Stomach (tissue), 4 donors: ENCODE data around the gene CEP350.

Experiments
- EP300 ChIP-seq: sonication (generic); formaldehyde crosslinking; IDR thresholded peaks from one replicate; pipeline ENCODE4 v1.6.1; 2017; ENCODE audit warnings: antibody characterized with exemption
- POLR2A ChIP-seq, 4 donors: fragments of 450-650 bp; IDR thresholded peaks; one replicate each; pipeline ENCODE4 v1.6.1; 2016; ENCODE audit warnings: antibody characterized with exemption in 4 of 4, control low read depth in 2 of 4, mild to moderate bottlenecking in 1 of 4, moderate library complexity in 1 of 4
- POLR2AphosphoS5 ChIP-seq, 3 donors: sonication (generic); formaldehyde crosslinking; IDR thresholded peaks; one replicate each; pipeline ENCODE4 v1.6.1; 2016; ENCODE audit warnings: antibody characterized with exemption in 3 of 3
- TF ChIP-seq, protein P1 (sequence below), 7 experiments: fragments of 450-650 bp in 4 of 7; fragments of 200-600 bp in 3 of 7; sonication (generic) in 3 of 7; IDR thresholded peaks; one replicate each; pipeline ENCODE4 v1.5.1; 2016 to 2019; ENCODE audit warnings: antibody characterized with exemption in 7 of 7, control low read depth in 2 of 7, mild to moderate bottlenecking in 1 of 7

DNA sequence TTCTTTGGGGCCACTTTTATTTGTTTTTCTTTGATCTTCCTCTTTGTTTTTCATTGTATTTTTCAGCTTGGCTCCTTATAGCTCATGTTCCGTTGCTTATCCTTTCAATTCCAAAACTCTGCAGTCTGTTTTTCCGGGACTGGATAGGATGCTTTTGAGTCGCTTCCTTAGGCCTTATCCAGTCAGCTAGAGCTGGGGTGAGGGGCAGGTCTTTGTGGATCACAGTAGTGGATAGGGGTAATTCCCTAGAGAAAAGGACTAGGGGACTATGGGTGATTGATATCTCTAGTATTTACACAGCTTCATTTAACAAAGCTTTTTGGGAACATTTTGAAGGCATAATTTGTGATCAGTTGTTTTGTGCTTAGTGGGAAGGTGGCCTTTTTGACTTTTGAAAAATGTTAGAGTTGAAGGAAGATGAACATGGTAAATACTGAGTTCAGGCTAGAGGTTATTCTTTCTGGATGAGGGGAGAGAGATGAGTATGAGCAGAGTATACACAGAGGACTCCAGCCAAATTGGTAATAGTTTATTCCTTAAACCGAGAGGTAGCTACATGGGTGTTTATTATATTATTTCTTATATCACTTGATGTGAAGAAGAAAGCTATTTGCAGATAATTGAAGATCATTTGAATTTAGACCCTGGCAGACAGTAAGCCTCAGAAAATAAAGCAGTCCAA lies 22.5 kb downstream of the CEP350 start:
- TF ChIP-seq, protein P1, sequence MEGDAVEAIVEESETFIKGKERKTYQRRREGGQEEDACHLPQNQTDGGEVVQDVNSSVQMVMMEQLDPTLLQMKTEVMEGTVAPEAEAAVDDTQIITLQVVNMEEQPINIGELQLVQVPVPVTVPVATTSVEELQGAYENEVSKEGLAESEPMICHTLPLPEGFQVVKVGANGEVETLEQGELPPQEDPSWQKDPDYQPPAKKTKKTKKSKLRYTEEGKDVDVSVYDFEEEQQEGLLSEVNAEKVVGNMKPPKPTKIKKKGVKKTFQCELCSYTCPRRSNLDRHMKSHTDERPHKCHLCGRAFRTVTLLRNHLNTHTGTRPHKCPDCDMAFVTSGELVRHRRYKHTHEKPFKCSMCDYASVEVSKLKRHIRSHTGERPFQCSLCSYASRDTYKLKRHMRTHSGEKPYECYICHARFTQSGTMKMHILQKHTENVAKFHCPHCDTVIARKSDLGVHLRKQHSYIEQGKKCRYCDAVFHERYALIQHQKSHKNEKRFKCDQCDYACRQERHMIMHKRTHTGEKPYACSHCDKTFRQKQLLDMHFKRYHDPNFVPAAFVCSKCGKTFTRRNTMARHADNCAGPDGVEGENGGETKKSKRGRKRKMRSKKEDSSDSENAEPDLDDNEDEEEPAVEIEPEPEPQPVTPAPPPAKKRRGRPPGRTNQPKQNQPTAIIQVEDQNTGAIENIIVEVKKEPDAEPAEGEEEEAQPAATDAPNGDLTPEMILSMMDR (IDR thresholded peaks at IDR 0.05): no peak
- TF ChIP-seq POLR2AphosphoS5 (IDR thresholded peaks at IDR 0.05) (no peak), POLR2A (IDR thresholded peaks at IDR 0.05) (no peak), EP300 (no peak)
